ENCODE results near the gene N4BP3.

The N4BP3 gene

GRCh38 chr5:178150977-178151734 is 37.8 kb downstream of the N4BP3 start:
- peaks cover 36% of the 10 kb centered on the region for H3K4me1 Mint-ChIP-seq
- ATAC-seq (replicated peaks; ENCODE audit: extremely low read depth, poor library complexity, severe bottlenecking) (no peak), DNase-seq (ENCODE audit: low spot score in 2 of 2) (no peak)
- peak overlapping the region; percentile 27 for H3K27ac Mint-ChIP-seq (ENCODE audit: low read depth)
- H3K9me3 Mint-ChIP-seq = no peaks in the 10 kb centered on the region
- peaks cover 35% of the 10 kb centered on the region for H3K36me3 Mint-ChIP-seq (ENCODE audit: insufficient read depth)
- H3K4me3 Mint-ChIP-seq = peak overlapping the region; percentile 41
- no peaks in the 10 kb centered on the region for H3K27me3 Mint-ChIP-seq

- Mint-ChIP-seq H3K9me3 (no peaks in the 10 kb centered on the region), H3K4me3 (peak overlapping the region; percentile 97), H3K36me3 (ENCODE audit: insufficient read depth) (peaks cover 27% of the 10 kb centered on the region), H3K4me1 (peaks cover 36% of the 10 kb centered on the region), H3K27me3 (no peaks in the 10 kb centered on the region), H3K27ac (ENCODE audit: low read depth) (peak overlapping the region; percentile 27)
- DNase-seq (ENCODE audit: low spot score in 2 of 2) (no peak), ATAC-seq (replicated peaks; ENCODE audit: extremely low read depth, poor library complexity, severe bottlenecking) (no peak)
Measured at GRCh38 chr5:178152491-178153444, 39.4 kb downstream of the N4BP3 start.

GRCh38 chr5:178153530-178154340 is 40.4 kb downstream of the N4BP3 start, which contains the start of gene NHP2:
Gene NHP2 (minus strand): TSS chr5:178153885. CDS start chr5:178153817, 68 bp downstream.
- ATAC-seq (replicated peaks; ENCODE audit: extremely low read depth, poor library complexity, severe bottlenecking) = peak; percentile 99
- H3K27me3 Mint-ChIP-seq = no peaks in the 10 kb centered on the region

GRCh38 chr5:178155065-178155464 is 41.7 kb downstream of the N4BP3 start:
- Mint-ChIP-seq H3K36me3 (ENCODE audit: insufficient read depth) (peaks cover 14% of the 10 kb centered on the region), H3K9me3 (no peaks in the 10 kb centered on the region), H3K4me3 (no peak overlapping the region), H3K27ac (ENCODE audit: low read depth) (no peak overlapping the region), H3K4me1 (peaks cover 31% of the 10 kb centered on the region), H3K27me3 (no peaks in the 10 kb centered on the region)
- ATAC-seq (replicated peaks; ENCODE audit: extremely low read depth, poor library complexity, severe bottlenecking) (no peak), DNase-seq (ENCODE audit: low spot score in 2 of 2) (no peak)

More at GRCh38 chr5:178153530-178154340, 40.4 kb downstream of the N4BP3 start, which contains the start of gene NHP2:
- Mint-ChIP-seq H3K4me3 (peak within 1 kb of the TSS; percentile 97), H3K27ac (ENCODE audit: low read depth) (peak within 1 kb of the TSS; percentile 84), H3K4me1 (peaks cover 31% of the 10 kb centered on the region), H3K9me3 (no peaks in the 10 kb centered on the region), H3K36me3 (ENCODE audit: insufficient read depth) (peaks cover 22% of the 10 kb centered on the region)
- DNase-seq (ENCODE audit: low spot score in 2 of 2) = peak; percentile 92 to 94

- ATAC-seq (replicated peaks; ENCODE audit: extremely low read depth, poor library complexity, severe bottlenecking) (no peak), DNase-seq (ENCODE audit: low spot score in 2 of 2) (no peak)
- no peaks in the 10 kb centered on the region for H3K9me3 Mint-ChIP-seq
- no peaks in the 10 kb centered on the region for H3K36me3 Mint-ChIP-seq (ENCODE audit: insufficient read depth)
- H3K27ac Mint-ChIP-seq (ENCODE audit: low read depth) = no peak overlapping the region
- peaks cover 31% of the 10 kb centered on the region for H3K27me3 Mint-ChIP-seq
- H3K4me3 Mint-ChIP-seq = no peak overlapping the region
- peaks cover 7% of the 10 kb centered on the region for H3K4me1 Mint-ChIP-seq
Measured at GRCh38 chr5:178160176-178160575, 46.8 kb downstream of the N4BP3 start.

- Mint-ChIP-seq H3K4me1 (peaks cover 7% of the 10 kb centered on the region), H3K27ac (ENCODE audit: low read depth) (no peak overlapping the region), H3K36me3 (ENCODE audit: insufficient read depth) (no peaks in the 10 kb centered on the region), H3K9me3 (no peaks in the 10 kb centered on the region), H3K27me3 (peaks cover 31% of the 10 kb centered on the region), H3K4me3 (no peak overlapping the region)
- no peak for ATAC-seq (replicated peaks; ENCODE audit: extremely low read depth, poor library complexity, severe bottlenecking)
- DNase-seq (ENCODE audit: low spot score in 2 of 2) = no peak
Measured at GRCh38 chr5:178162481-178162880, 49.1 kb downstream of the N4BP3 start.

GRCh38 chr5:178163772-178164735 is 50.7 kb downstream of the N4BP3 start:
- Mint-ChIP-seq H3K9me3 (no peaks in the 10 kb centered on the region), H3K4me3 (no peak overlapping the region), H3K27ac (ENCODE audit: low read depth) (peak overlapping the region; percentile 45), H3K27me3 (peaks cover 31% of the 10 kb centered on the region), H3K36me3 (ENCODE audit: insufficient read depth) (no peaks in the 10 kb centered on the region), H3K4me1 (peaks cover 7% of the 10 kb centered on the region)
- peak; percentile 97 for ATAC-seq (replicated peaks; ENCODE audit: extremely low read depth, poor library complexity, severe bottlenecking)
- peak; percentile 89 to 98 for DNase-seq (ENCODE audit: low spot score in 2 of 2)

GRCh38 chr5:178165581-178165980 is 52.2 kb downstream of the N4BP3 start:
- Mint-ChIP-seq H3K9me3 (no peaks in the 10 kb centered on the region), H3K36me3 (ENCODE audit: insufficient read depth) (no peaks in the 10 kb centered on the region), H3K4me3 (no peak overlapping the region), H3K27me3 (peaks cover 39% of the 10 kb centered on the region), H3K4me1 (peaks cover 7% of the 10 kb centered on the region), H3K27ac (ENCODE audit: low read depth) (no peak overlapping the region)
- ATAC-seq (replicated peaks; ENCODE audit: extremely low read depth, poor library complexity, severe bottlenecking) (no peak), DNase-seq (ENCODE audit: low spot score in 2 of 2) (no peak)

GRCh38 chr5:178170455-178170854 is 57.1 kb downstream of the N4BP3 start:
- ATAC-seq (replicated peaks; ENCODE audit: extremely low read depth, poor library complexity, severe bottlenecking) = no peak
- Mint-ChIP-seq H3K27ac (ENCODE audit: low read depth) (no peak overlapping the region), H3K9me3 (no peaks in the 10 kb centered on the region), H3K36me3 (ENCODE audit: insufficient read depth) (no peaks in the 10 kb centered on the region), H3K4me3 (no peak overlapping the region), H3K27me3 (peaks cover 8% of the 10 kb centered on the region), H3K4me1 (no peaks in the 10 kb centered on the region)
- no peak for DNase-seq (ENCODE audit: low spot score in 2 of 2)

GRCh38 chr5:178174456-178174855 is 61.1 kb downstream of the N4BP3 start:
- Mint-ChIP-seq H3K4me3 (no peak overlapping the region), H3K4me1 (no peaks in the 10 kb centered on the region), H3K36me3 (ENCODE audit: insufficient read depth) (no peaks in the 10 kb centered on the region), H3K27me3 (peaks cover 30% of the 10 kb centered on the region), H3K9me3 (no peaks in the 10 kb centered on the region), H3K27ac (ENCODE audit: low read depth) (no peak overlapping the region)
- DNase-seq (ENCODE audit: low spot score in 2 of 2) (no peak), ATAC-seq (replicated peaks; ENCODE audit: extremely low read depth, poor library complexity, severe bottlenecking) (no peak)

Measured in central memory CD8-positive, alpha-beta T cell (primary cell).